NCI-H82 treated with DMSO at 0.1 percent for 48 hours (cell line): ENCODE results near the gene SMTN.

ENCODE experiments used
- DNase-seq: peaks from one replicate; lab custom pipeline; 2025; ENCODE audit not compliant: unreplicated experiment; lab: John Stamatoyannopoulos, UW

The SMTN gene

GRCh38 chr22:31125521-31126117, 44.5 kb downstream of the SMTN start:
- DNase-seq = no peak

GRCh38 chr22:31126128-31126868, 45.2 kb downstream of the SMTN start:
- no peak for DNase-seq

- DNase-seq = no peak
Measured at GRCh38 chr22:31126869-31127175, 45.7 kb downstream of the SMTN start.

GRCh38 chr22:31127181-31127772, 46.2 kb downstream of the SMTN start:
- DNase-seq = no peak

GRCh38 chr22:31128156-31128555, 47.0 kb downstream of the SMTN start:
- DNase-seq = no peak

GRCh38 chr22:31130873-31131272, 49.8 kb downstream of the SMTN start:
- DNase-seq = no peak

- DNase-seq = no peak
Measured at GRCh38 chr22:31133911-31134310, 52.8 kb downstream of the SMTN start.

GRCh38 chr22:31134688-31135087, 53.6 kb downstream of the SMTN start:
- no peak for DNase-seq

GRCh38 chr22:31135706-31136105, 54.6 kb downstream of the SMTN start:
- DNase-seq = no peak

GRCh38 chr22:31136155-31136554, 55.0 kb downstream of the SMTN start:
- DNase-seq = no peak

- DNase-seq = no peak
Measured at GRCh38 chr22:31136711-31137110, 55.6 kb downstream of the SMTN start.

- DNase-seq = no peak
Measured at GRCh38 chr22:31137721-31138120, 56.6 kb downstream of the SMTN start.

- no peak for DNase-seq
Measured at GRCh38 chr22:31138126-31138525, 57.0 kb downstream of the SMTN start.

GRCh38 chr22:31139066-31139465, 57.9 kb downstream of the SMTN start:
- DNase-seq = no peak

- no peak for DNase-seq
Measured at GRCh38 chr22:31139866-31140716, 59.0 kb downstream of the SMTN start, which contains the start of gene PLA2G3. PLA2G3 (minus strand) TSS chr22:31140508; CDS start chr22:31140354, 154 bp downstream.

- no peak for DNase-seq
Measured at GRCh38 chr22:31140746-31141145, 59.6 kb downstream of the SMTN start.

- no peak for DNase-seq
Measured at GRCh38 chr22:31141551-31141950, 60.4 kb downstream of the SMTN start.

- no peak for DNase-seq
Measured at GRCh38 chr22:31142285-31142684, 61.2 kb downstream of the SMTN start.

GRCh38 chr22:31143038-31143437, 61.9 kb downstream of the SMTN start:
- no peak for DNase-seq

- DNase-seq = no peak
Measured at GRCh38 chr22:31143537-31143936, 62.4 kb downstream of the SMTN start.

GRCh38 chr22:31144223-31144622, 63.1 kb downstream of the SMTN start:
- no peak for DNase-seq

GRCh38 chr22:31148488-31148887, 67.4 kb downstream of the SMTN start:
- no peak for DNase-seq
